Measurements from ENCODE around the gene AGPAT3. TPM values are rescaled to one million over a fixed set of nuclear protein-coding genes. Genes with fewer than 3 reads are reported as not detected.

AGPAT3 gene
- polyA plus RNA-seq, 2 of the 4 experiments (the other 2 are of a cell fraction), result 18.2 to 20.3 TPM

DNA sequence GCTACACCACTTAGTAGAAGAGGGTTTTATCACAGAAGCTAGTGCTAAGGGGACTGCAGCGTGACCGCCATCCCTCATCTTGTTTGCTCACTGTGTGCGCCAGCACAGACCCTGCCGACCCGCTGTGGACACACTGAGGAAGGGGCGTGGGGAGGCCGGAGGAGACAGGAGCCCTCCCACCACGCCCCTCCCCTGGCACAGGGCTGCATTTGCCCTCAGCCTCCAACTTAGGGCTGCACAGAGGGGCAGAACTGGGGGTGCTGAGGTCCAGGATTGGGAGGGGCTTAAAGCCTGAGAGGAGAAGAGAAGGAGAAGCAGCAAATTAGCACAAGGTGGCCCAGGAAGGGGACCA, 38.4 kb upstream of the AGPAT3 start:
- CTCF ChIA-PET, result interaction anchor here (1.0 to 1.5 kb wide), 4 partner anchors 10 to 149 kb away, joined by 3 to 11 read pairs (median 4); no protein-coding TSS in a partner anchor
- 0 out of 3 replicates have a peak overlapping the region, but pooled peaks have one; percentile 25 for H3K4me2 ChIP-seq

DNA sequence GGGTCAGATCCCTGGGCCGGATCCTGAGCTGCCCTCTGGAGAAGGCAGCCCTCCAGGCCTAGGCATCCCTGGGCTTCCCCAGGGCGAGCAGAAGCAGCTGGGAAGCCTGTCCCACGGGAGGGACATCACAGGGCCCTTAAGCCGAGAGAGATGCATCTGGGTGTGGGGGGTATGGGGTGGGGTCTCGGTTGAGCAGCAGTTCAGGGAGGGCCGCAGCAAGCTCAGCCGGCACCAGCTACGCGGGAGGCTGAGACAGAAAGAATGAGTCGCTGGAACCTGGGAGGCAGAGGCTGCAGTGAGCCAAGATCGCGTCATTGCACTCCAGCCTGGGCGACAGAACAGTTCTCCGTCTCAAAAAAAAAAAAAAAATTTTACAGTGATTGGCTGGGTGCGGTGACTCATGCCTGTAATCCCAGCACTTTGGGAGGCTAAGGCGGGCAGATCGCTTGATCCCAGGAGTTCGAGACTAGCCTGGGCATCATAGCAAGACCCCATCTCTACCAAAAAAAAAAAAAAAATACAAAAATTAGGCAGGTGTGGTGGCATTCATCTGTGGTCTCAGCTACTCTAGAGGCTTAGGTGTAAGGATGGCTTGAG, 37.9 kb upstream of the AGPAT3 start:
- H3K4me3 ChIP-seq, result no peak overlapping the region
- peak; percentile 41 to 68; a peak in 4 of 6 replicates for ATAC-seq

More for the DNA sequence above, 38.4 kb upstream of the AGPAT3 start:
- Histone ChIP-seq H3K4me1 (peaks cover 5% of the 10 kb centered on the region; the same call in 1 of the 3 replicates), H3K9me3 (no peaks in the 10 kb centered on the region), H3K4me3 (no peak overlapping the region), H3K27ac (peak overlapping the region in 1 of 2 experiments; percentile 61; a peak in 1 of 6 replicates)
- peak; percentile 24 to 27; a peak in 4 of 6 replicates for ATAC-seq
- DNase-seq (ENCODE audit: low read depth in 1 of 2, low spot score in 1 of 2), result no peak
- POLR2A ChIA-PET, result interaction anchor here (0.7 kb wide), 1 partner anchor 168 kb away, joined by 4 read pairs; no protein-coding TSS in a partner anchor
- no peak for FAIRE-seq
- 100% methylated on average over 7 of the region's 8 CpGs for WGBS (ENCODE audit: missing lambda C conversion rate)
- no peak for TF ChIP-seq HDAC2 (IDR thresholded peaks at IDR 0.05)
- no peak for TF ChIP-seq USF2 (IDR thresholded peaks at IDR 0.05)
- no peak for TF ChIP-seq CBX8 (IDR thresholded peaks at IDR 0.05)
- no peak for TF ChIP-seq SMC3 (IDR thresholded peaks at IDR 0.05)
- TF ChIP-seq, protein P1, sequence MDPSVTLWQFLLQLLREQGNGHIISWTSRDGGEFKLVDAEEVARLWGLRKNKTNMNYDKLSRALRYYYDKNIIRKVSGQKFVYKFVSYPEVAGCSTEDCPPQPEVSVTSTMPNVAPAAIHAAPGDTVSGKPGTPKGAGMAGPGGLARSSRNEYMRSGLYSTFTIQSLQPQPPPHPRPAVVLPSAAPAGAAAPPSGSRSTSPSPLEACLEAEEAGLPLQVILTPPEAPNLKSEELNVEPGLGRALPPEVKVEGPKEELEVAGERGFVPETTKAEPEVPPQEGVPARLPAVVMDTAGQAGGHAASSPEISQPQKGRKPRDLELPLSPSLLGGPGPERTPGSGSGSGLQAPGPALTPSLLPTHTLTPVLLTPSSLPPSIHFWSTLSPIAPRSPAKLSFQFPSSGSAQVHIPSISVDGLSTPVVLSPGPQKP (IDR thresholded peaks at IDR 0.05; ENCODE audit: low read depth, low read length), result no peak
- TF ChIP-seq HMGXB4 (CRISPR knock-in tag; IDR thresholded peaks at IDR 0.05; ENCODE audit: borderline replicate concordance), result no peak
- TF ChIP-seq EHMT2 (IDR thresholded peaks at IDR 0.05; ENCODE audit: low read depth), result no peak
- TF ChIP-seq HEYL (CRISPR knock-in tag; IDR thresholded peaks at IDR 0.05), result no peak
- TF ChIP-seq HOXA7 (CRISPR knock-in tag; IDR thresholded peaks at IDR 0.05), result no peak
- TF ChIP-seq ZC3H11A (IDR thresholded peaks at IDR 0.05), result no peak

DNA sequence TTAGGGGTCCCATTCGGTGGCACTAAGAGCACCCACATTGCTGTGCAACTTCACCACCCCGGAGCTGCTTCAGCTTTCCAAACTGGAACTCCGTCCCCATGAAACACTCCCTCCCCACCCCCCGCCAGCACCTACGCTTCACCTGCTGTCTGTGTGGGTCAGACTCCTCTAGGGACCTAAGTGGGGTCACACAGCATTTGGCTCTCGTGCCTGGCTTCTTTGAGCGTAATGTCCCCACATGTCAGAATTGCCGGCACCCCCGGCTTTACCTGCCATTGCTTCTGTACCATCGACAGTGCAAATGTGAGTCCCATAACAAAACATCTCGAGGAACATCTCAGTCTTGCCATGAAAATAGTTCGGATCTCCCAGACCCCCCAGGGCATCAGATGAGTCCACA, 35.9 kb upstream of the AGPAT3 start:
- FAIRE-seq, result no peak
- Histone ChIP-seq H3K9me3 (no peaks in the 10 kb centered on the region), H3K4me2 (no peak overlapping the region), H3K4me1 (peaks cover 5% of the 10 kb centered on the region; the same call in 1 of the 3 replicates), H3K27ac (no peak overlapping the region), H3K4me3 (no peak overlapping the region)
- no peak for ATAC-seq
- TF ChIP-seq ESRRA (IDR thresholded peaks at IDR 0.05; ENCODE audit: borderline replicate concordance, low read length), result no peak
- ChIA-PET CTCF (interaction anchor here (1.2 to 1.7 kb wide), 2 partner anchors 18 to 110 kb away, joined by 5 to 6 read pairs; no protein-coding TSS in a partner anchor), POLR2A (no interaction called here)
- WGBS (ENCODE audit: missing lambda C conversion rate), result 72% methylated on average over 9 of the region's 12 CpGs
- no peak for DNase-seq (ENCODE audit: low read depth in 1 of 2, low spot score in 1 of 2)

More for the DNA sequence above, 37.9 kb upstream of the AGPAT3 start:
- Histone ChIP-seq H3K9me3 (no peaks in the 10 kb centered on the region), H3K27ac (peak overlapping the region in 1 of 2 experiments; percentile 61; a peak in 2 of 6 replicates), H3K4me2 (0 out of 3 replicates have a peak overlapping the region, but pooled peaks have one; percentile 25), H3K4me1 (peaks cover 5% of the 10 kb centered on the region; the same call in 1 of the 3 replicates)
- 32% methylated on average over 10 of the region's 18 CpGs for WGBS (ENCODE audit: missing lambda C conversion rate)
- TF ChIP-seq CHD2 (IDR thresholded peaks at IDR 0.05; ENCODE audit: low read length, partially characterized antibody) (no peak), FOSL2 (IDR thresholded peaks at IDR 0.05) (no peak), FOSL2 (CRISPR knock-in tag; IDR thresholded peaks at IDR 0.05) (peak; percentile 55; the same call in 1 of the 2 replicates)
- DNase-seq (ENCODE audit: low read depth in 1 of 2, low spot score in 1 of 2) (peak in 1 of 2 experiments; percentile 41), FAIRE-seq (no peak)
- ChIA-PET POLR2A (interaction anchor here (0.7 kb wide), 1 partner anchor 167 kb away, joined by 4 read pairs; no protein-coding TSS in a partner anchor), CTCF (interaction anchor here (1.3 kb wide), 2 partner anchors 10 to 17 kb away, joined by 3 to 11 read pairs; no protein-coding TSS in a partner anchor)
